Measurements from ENCODE around the gene OR6J1.

GRCh38 chr14:22600027-22600426 lies 44.1 kb downstream of the OR6J1 start:
- TF ChIP-seq RAD21 (IDR thresholded peaks at IDR 0.05) (no peak), CTCF (IDR thresholded peaks at IDR 0.05; ENCODE audit: low read depth, low read length, missing input control) (no peak), RXRA (IDR thresholded peaks at IDR 0.05) (no peak), EGR1 (IDR thresholded peaks at IDR 0.05; ENCODE audit: low read depth in 2 of 2) (no peak)
- TF ChIP-seq, protein P1, sequence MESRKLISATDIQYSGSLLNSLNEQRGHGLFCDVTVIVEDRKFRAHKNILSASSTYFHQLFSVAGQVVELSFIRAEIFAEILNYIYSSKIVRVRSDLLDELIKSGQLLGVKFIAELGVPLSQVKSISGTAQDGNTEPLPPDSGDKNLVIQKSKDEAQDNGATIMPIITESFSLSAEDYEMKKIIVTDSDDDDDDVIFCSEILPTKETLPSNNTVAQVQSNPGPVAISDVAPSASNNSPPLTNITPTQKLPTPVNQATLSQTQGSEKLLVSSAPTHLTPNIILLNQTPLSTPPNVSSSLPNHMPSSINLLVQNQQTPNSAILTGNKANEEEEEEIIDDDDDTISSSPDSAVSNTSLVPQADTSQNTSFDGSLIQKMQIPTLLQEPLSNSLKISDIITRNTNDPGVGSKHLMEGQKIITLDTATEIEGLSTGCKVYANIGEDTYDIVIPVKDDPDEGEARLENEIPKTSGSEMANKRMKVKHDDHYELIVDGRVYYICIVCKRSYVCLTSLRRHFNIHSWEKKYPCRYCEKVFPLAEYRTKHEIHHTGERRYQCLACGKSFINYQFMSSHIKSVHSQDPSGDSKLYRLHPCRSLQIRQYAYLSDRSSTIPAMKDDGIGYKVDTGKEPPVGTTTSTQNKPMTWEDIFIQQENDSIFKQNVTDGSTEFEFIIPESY (IDR thresholded peaks at IDR 0.05): no peak
- TF ChIP-seq, protein P2, sequence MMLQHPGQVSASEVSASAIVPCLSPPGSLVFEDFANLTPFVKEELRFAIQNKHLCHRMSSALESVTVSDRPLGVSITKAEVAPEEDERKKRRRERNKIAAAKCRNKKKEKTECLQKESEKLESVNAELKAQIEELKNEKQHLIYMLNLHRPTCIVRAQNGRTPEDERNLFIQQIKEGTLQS (IDR thresholded peaks at IDR 0.05): no peak
